Pancreas (tissue), 10 donors: ENCODE results near the gene IFT81. TPM values are rescaled to one million over a fixed set of nuclear protein-coding genes. Genes with fewer than 3 reads are reported as not detected.

Experiments
- ATAC-seq, 4 donors: fragments of 200-7000 bp; cut with Tn5 transposase; one replicate each; pipeline versions ENCODE4 v1.8.0 to v1.9.1; 2020; ENCODE audit warnings: mild to moderate bottlenecking in 4 of 4, moderate library complexity in 4 of 4
- DNase-seq, 6 donors: peaks; one replicate each; pipeline ENCODE4 v3.0.0-alpha.2; 2020
- FAIRE-seq: peaks from 2 replicates; lab custom pipeline; 2012; peaks lifted over from hg19 to GRCh38; lab: Jason Lieb, UNC
- H3K27ac ChIP-seq, 4 donors: fragments of 200-600 bp; sonication (generic); 1 replicate in 3 of 4; 2 replicates in 1 of 4; pipeline versions ENCODE4 v1.5.0 to v1.8.0; 2020
- H3K27me3 ChIP-seq, 4 donors: fragments of 200-600 bp; one replicate each; pipeline ENCODE4 v1.8.0; 2021
- H3K36me3 ChIP-seq, 3 donors: fragments of 200-600 bp; sonication (generic) in 1 of 3; one replicate each; pipeline versions ENCODE4 v1.5.0 to v1.8.0; 2020 to 2021
- H3K4me1 ChIP-seq, 3 donors: fragments of 200-600 bp; one replicate each; pipeline ENCODE4 v1.8.0; 2021
- H3K4me3 ChIP-seq, 4 donors: fragments of 200-600 bp; sonication (generic) in 2 of 4; one replicate each; pipeline versions ENCODE4 v1.5.0 to v1.8.0; 2020 to 2021
- H3K9me3 ChIP-seq, 4 donors: fragments of 200-600 bp; one replicate each; pipeline ENCODE4 v1.8.0; 2021
- WGBS, 2 donors: extraction: QIAGEN DNeasy Blood & Tissue Kit; methylation state at CpG; one replicate each; pipeline ENCODE4 v1.1.7; 2013; 5-methylcytosine and 5-hydroxymethylcytosine counted together
- intact Hi-C, 3 donors: fragments of 100-400 bp; cut with DNase I; formaldehyde crosslinking; loops; one replicate each; pipeline versions ENCODE4 v1.11.1 to v1.14.2; 2022
- polyA plus RNA-seq, 2 donors: library from polyadenylated mRNA; stranded (reverse); fragments of 200-250 nt; gene quantifications; one replicate each; pipeline ENCODE4 v1.2.3, GENCODE V29; 2013
- total RNA-seq, 6 donors: library from RNA; stranded (reverse); fragmentation: NEBNext Ultra II Directional in 4 of 6; extraction: Animal tissue kit (Norgen Biotek cat#: 25700) in 4 of 6; gene quantifications; one replicate each; pipeline versions ENCODE4 v1.2.1 to v1.2.4, GENCODE V29; 2021 to 2023
- TF ChIP-seq, protein P1 (sequence below), 4 donors: fragments of 200-600 bp; sonication (generic) in 3 of 4; IDR thresholded peaks; one replicate each; pipeline versions ENCODE4 v1.5.0 to v1.8.0; 2021; ENCODE audit warnings: antibody characterized with exemption in 4 of 4
- donor health status: healthy with polysubstance abuse.
- donor health status: DM: no; HTN: no; CAD: no; lungs with moderate emphysema.
- donor health status: DM: no; HTN: no; CAD: no.
- donor health status: control.
- donor health status: control.
- donor health status: Bipolar disorder and iron deficiency.
- donor health status: DM: yes; HTN: yes; CAD: no.
- donor health status: DM: no; HTN: no; CAD: no.
- donor health status: DM: no; HTN: no; CAD: no.
- donor health status: DM: yes; HTN: yes; CAD: no.

The IFT81 gene
- total and polyA plus RNA-seq, 8 donors, result 2.1 to 7.2 (median 3.4) TPM

DNA sequence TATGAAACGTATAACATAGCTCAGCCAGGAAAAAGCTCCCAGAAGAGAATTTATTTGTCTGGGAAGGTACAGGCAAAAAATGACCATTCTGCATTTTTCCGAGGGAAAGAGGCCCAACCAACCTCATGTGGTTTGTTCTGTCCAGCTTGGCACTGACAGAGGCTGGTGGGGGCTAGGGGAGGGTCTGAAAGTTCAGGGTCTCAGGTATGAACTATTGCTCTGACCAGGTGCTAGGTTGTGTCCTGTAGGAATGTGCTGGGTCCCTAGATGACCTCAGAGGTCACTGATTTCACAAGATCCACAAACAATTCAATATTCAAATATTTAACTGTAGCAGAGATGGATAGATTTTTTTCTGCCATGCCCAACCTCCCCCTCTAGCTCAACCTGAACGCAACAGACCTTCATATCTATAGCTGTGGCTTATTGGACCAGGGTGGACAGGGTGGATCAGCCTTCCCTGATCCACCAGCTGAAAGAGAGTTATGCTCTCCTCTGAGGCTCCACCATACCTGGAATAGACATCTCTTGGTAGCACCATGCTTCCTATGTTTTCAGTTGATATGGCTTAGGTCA lies 32.9 kb upstream of the IFT81 start:
- H3K36me3 ChIP-seq, result no peaks in the 10 kb centered on the region
- no peaks in the 10 kb centered on the region for H3K4me1 ChIP-seq
- FAIRE-seq (no peak), DNase-seq (no peak), ATAC-seq (no peak)
- 60 to 72% methylated on average over 3 of the region's 3 CpGs for WGBS, 2 donors
- no peaks in the 10 kb centered on the region for H3K27me3 ChIP-seq
- no peaks in the 10 kb centered on the region for H3K9me3 ChIP-seq
- no peak overlapping the region for H3K27ac ChIP-seq
- intact Hi-C loops, result loop anchor here in 2 of 3 donors (10.0 kb wide), 1 partner anchor 334 kb away; no protein-coding TSS in a partner anchor
- TF ChIP-seq, protein P1, sequence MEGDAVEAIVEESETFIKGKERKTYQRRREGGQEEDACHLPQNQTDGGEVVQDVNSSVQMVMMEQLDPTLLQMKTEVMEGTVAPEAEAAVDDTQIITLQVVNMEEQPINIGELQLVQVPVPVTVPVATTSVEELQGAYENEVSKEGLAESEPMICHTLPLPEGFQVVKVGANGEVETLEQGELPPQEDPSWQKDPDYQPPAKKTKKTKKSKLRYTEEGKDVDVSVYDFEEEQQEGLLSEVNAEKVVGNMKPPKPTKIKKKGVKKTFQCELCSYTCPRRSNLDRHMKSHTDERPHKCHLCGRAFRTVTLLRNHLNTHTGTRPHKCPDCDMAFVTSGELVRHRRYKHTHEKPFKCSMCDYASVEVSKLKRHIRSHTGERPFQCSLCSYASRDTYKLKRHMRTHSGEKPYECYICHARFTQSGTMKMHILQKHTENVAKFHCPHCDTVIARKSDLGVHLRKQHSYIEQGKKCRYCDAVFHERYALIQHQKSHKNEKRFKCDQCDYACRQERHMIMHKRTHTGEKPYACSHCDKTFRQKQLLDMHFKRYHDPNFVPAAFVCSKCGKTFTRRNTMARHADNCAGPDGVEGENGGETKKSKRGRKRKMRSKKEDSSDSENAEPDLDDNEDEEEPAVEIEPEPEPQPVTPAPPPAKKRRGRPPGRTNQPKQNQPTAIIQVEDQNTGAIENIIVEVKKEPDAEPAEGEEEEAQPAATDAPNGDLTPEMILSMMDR (IDR thresholded peaks at IDR 0.05), result no peak
- no peak overlapping the region for H3K4me3 ChIP-seq

- Histone ChIP-seq H3K36me3 (no peaks in the 10 kb centered on the region), H3K4me3 (no peak overlapping the region), H3K27ac (no peak overlapping the region), H3K9me3 (no peaks in the 10 kb centered on the region), H3K4me1 (no peaks in the 10 kb centered on the region), H3K27me3 (no peaks in the 10 kb centered on the region)
- FAIRE-seq, result no peak
- intact Hi-C loops, result loop anchor here in 2 of 3 donors (10.0 kb wide), 1 partner anchor 331 kb away; no protein-coding TSS in a partner anchor
- no peak for DNase-seq
- TF ChIP-seq, protein P1 (IDR thresholded peaks at IDR 0.05), result no peak
- WGBS, 2 donors, result 30 to 34% methylated on average over 7 of the region's 7 CpGs
- no peak for ATAC-seq
Observed at GRCh38 chr12:110093631-110094311, 30.4 kb upstream of the IFT81 start.

- Histone ChIP-seq H3K9me3 (no peaks in the 10 kb centered on the region), H3K36me3 (no peaks in the 10 kb centered on the region), H3K27ac (no peak overlapping the region), H3K4me3 (no peak overlapping the region), H3K27me3 (no peaks in the 10 kb centered on the region), H3K4me1 (peaks cover 0 to 3% (median 0%) of the 10 kb centered on the region in 3 donors)
- intact Hi-C loops, result loop anchor here in 1 of 3 donors (10.0 kb wide), 1 partner anchor 324 kb away; no protein-coding TSS in a partner anchor
- 55 to 59% methylated on average over 8 of the region's 8 CpGs for WGBS, 2 donors
- TF ChIP-seq, protein P1 (IDR thresholded peaks at IDR 0.05), result peak; percentile 64 to 82 (median 70)
- DNase-seq, result peak in 5 of 6 donors; percentile 16 to 64 (median 36)
- FAIRE-seq, result no peak
- peak; percentile 73 to 94 (median 88) for ATAC-seq
Observed at GRCh38 chr12:110100315-110100970, 23.7 kb upstream of the IFT81 start.

DNA sequence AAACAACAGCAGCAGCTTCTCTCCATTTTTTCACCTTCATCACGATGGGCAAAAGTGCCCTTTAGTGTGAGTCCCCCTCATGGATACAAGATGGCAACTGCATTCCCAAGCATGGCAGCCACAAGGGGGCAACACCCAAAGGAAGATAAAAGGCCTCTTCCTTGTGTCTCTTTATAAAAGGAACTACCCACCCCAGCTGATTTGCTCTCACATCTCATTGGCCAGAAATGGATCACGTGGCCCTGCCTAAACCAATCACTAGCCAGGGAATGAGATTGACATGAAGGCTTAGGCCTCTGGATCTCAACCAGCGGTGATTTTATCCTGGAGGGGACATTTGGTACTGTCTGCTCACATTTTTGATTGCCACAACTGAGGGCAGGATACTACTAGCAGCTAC lies 21.9 kb upstream of the IFT81 start:
- ATAC-seq, result peak in 2 of 4 donors; percentile 19 to 28

More for the DNA sequence above, 21.9 kb upstream of the IFT81 start:
- intact Hi-C loops, result loop anchor here in 1 of 3 donors (10.0 kb wide), 1 partner anchor 323 kb away; no protein-coding TSS in a partner anchor
- DNase-seq (no peak), FAIRE-seq (no peak)
- H3K36me3 ChIP-seq, result no peaks in the 10 kb centered on the region
- H3K27me3 ChIP-seq, result no peaks in the 10 kb centered on the region
- no peak overlapping the region for H3K27ac ChIP-seq
- 90 to 95% methylated on average over 3 of the region's 3 CpGs for WGBS, 2 donors
- peaks cover 0 to 3% (median 0%) of the 10 kb centered on the region in 3 donors for H3K4me1 ChIP-seq
- no peak overlapping the region for H3K4me3 ChIP-seq
- TF ChIP-seq, protein P1 (IDR thresholded peaks at IDR 0.05), result no peak
- no peaks in the 10 kb centered on the region for H3K9me3 ChIP-seq
